Islet precursor cell (in vitro differentiated cells): ENCODE data around the gene MTCL1.

Experiments used
- DNase-seq: peaks from one replicate; pipeline ENCODE4 v3.0.0-alpha.2; 2018

MTCL1 gene

GRCh38 chr18:8869696-8870095 lies 164.3 kb downstream of the MTCL1 start:
- DNase-seq, result no peak

- no peak for DNase-seq
These were observed 165.2 kb downstream of the MTCL1 start for GRCh38 chr18:8870528-8870927.

- no peak for DNase-seq
These were observed 166.1 kb downstream of the MTCL1 start for GRCh38 chr18:8871489-8871888.

GRCh38 chr18:8874872-8875271 lies 169.5 kb downstream of the MTCL1 start:
- no peak for DNase-seq

- no peak for DNase-seq
These were observed 171.5 kb downstream of the MTCL1 start for GRCh38 chr18:8876887-8877286.

GRCh38 chr18:8881103-8881502 lies 175.7 kb downstream of the MTCL1 start:
- DNase-seq, result no peak
